Right ventricle myocardium inferior (tissue), 1 donor: ENCODE measurements around the gene GARNL3. TPM values are rescaled to one million over a fixed set of nuclear protein-coding genes. Genes with fewer than 3 reads are reported as not detected.

Experiments used
- ATAC-seq: fragments of 200-7000 bp; cut with Tn5 transposase; one replicate; pipeline ENCODE4 v1.9.1; 2020; ENCODE audit warnings: mild to moderate bottlenecking, moderate library complexity
- DNase-seq: peaks from one replicate; pipeline ENCODE4 v3.0.0; 2021; ENCODE audit errors: missing footprints
- intact Hi-C: fragments of 100-400 bp; cut with DNase I; formaldehyde crosslinking; loops from one replicate; pipeline ENCODE4 v1.11.0; 2022
- total RNA-seq: library from RNA; stranded (reverse); fragmentation: NEBNext Ultra II Directional; extraction: Animal tissue kit (Norgen Biotek cat#: 25700); gene quantifications from one replicate; pipeline ENCODE4 v1.2.1, GENCODE V29; 2021
- donor health status: DM: no; HTN: yes; CAD: no; lungs with severe emphysema.

Gene GARNL3
- total RNA-seq, 1 donor from 2014 or later, result 13.1 TPM

- no peak for DNase-seq
- intact Hi-C loops, result no loop called here
- ATAC-seq, result no peak
Measured at GRCh38 chr9:127437497-127438264, 173.1 kb downstream of the GARNL3 start.

GRCh38 chr9:127438394-127438793, 173.8 kb downstream of the GARNL3 start:
- DNase-seq (no peak), ATAC-seq (no peak)
- intact Hi-C loops, result no loop called here

Other genes starting within 250 kb of the GARNL3 start
- gene ANGPTL2, start 142.1 kb upstream of the GARNL3 start, total RNA-seq, result 37.1 TPM
- 15.0 TPM for gene SLC2A8, start 132.4 kb downstream of the GARNL3 start, total RNA-seq
- gene ZNF79, start 159.6 kb downstream of the GARNL3 start, total RNA-seq, result 6.1 TPM
- 775 TPM for gene RPL12, start 186.6 kb downstream of the GARNL3 start, total RNA-seq
- 52.0 TPM for gene LRSAM1, start 186.7 kb downstream of the GARNL3 start, total RNA-seq